CD4-positive, alpha-beta T cell (primary cell): ENCODE measurements around the gene FGFBP3. TPM values are rescaled to one million over a fixed set of nuclear protein-coding genes. Genes with fewer than 3 reads are reported as not detected.

Experiments used
- ATAC-seq: fragments of 200-7000 bp; cut with Tn5 transposase; one replicate; pipeline ENCODE4 v1.10.0; 2022; ENCODE audit warnings: mild to moderate bottlenecking; ENCODE audit not compliant: poor library complexity
- CTCF ChIA-PET: fragments of 350-600 bp; sonication (Branson Sonifier 250); formaldehyde crosslinking; loops from one replicate; lab custom pipeline; 2021; ENCODE audit warnings: antibody characterized with exemption, inconsistent platforms; lab: Charles Lee
- POLR2A ChIA-PET: fragments of 350-600 bp; sonication (Branson Sonifier 250); formaldehyde crosslinking; loops from one replicate; lab custom pipeline; 2021; ENCODE audit warnings: antibody characterized with exemption, inconsistent platforms; lab: Charles Lee
- DNase-seq, 14 experiments: peaks; one replicate each; pipeline ENCODE4 v3.0.0-alpha.2; 2013 to 2020; ENCODE audit warnings: mixed read lengths in 2 of 14
- H3K27ac ChIP-seq, 2 donors: one replicate each; pipeline versions ENCODE4 v1.5.1 to v1.7.0; 2013; ENCODE audit warnings: low read length in 2 of 2, low read depth in 1 of 2, mild to moderate bottlenecking in 1 of 2
- H3K27me3 ChIP-seq, 2 experiments: 1 replicate in 1 of 2; 2 replicates in 1 of 2; pipeline versions ENCODE4 v1.6.1 to v1.7.0; 2013; ENCODE audit warnings: low read length in 2 of 2, control low read depth in 1 of 2, mild to moderate bottlenecking in 1 of 2, moderate library complexity in 1 of 2; ENCODE audit not compliant: insufficient read depth in 2 of 2, control insufficient read depth in 1 of 2
- H3K36me3 ChIP-seq: one replicate; pipeline ENCODE4 v1.6.1; 2013; ENCODE audit warnings: low read length, control low read depth; ENCODE audit not compliant: insufficient read depth
- H3K4me1 ChIP-seq: one replicate; pipeline ENCODE4 v1.6.1; 2013; ENCODE audit warnings: low read length, control low read depth; ENCODE audit not compliant: insufficient read depth
- H3K4me3 ChIP-seq: one replicate; pipeline ENCODE4 v1.5.1; 2013; ENCODE audit warnings: mild to moderate bottlenecking, low read length, moderate library complexity
- H3K9me3 ChIP-seq, 2 experiments: 1 replicate in 1 of 2; 2 replicates in 1 of 2; pipeline versions ENCODE4 v1.6.1 to v1.7.0; 2013; ENCODE audit warnings: low read length in 2 of 2, mild to moderate bottlenecking in 2 of 2, control low read depth in 1 of 2, moderate library complexity in 1 of 2; ENCODE audit not compliant: control insufficient read depth in 1 of 2, insufficient read depth in 1 of 2
- H3K27ac Mint-ChIP-seq: one replicate; pipeline ENCODE4 v1.8.0; 2020; ENCODE audit warnings: mixed read lengths
- H3K27me3 Mint-ChIP-seq: one replicate; pipeline ENCODE4 v1.8.0; 2021; ENCODE audit warnings: mixed read lengths
- H3K36me3 Mint-ChIP-seq: one replicate; pipeline ENCODE4 v1.8.0; 2021; ENCODE audit warnings: low read depth, mixed read lengths
- H3K4me1 Mint-ChIP-seq: one replicate; pipeline ENCODE4 v1.8.0; 2021; ENCODE audit warnings: low read depth, mixed read lengths
- H3K4me3 Mint-ChIP-seq: one replicate; pipeline ENCODE4 v1.8.0; 2020; ENCODE audit warnings: mild to moderate bottlenecking, mixed read lengths
- H3K9me3 Mint-ChIP-seq: one replicate; pipeline ENCODE4 v1.8.0; 2020; ENCODE audit warnings: mixed read lengths
- intact Hi-C, 2 experiments: fragments of 100-400 bp; cut with DNase I in 1 of 2; cut with micrococcal nuclease in 1 of 2; formaldehyde crosslinking; loops; one replicate each; pipeline versions ENCODE4 v1.15.1 to v1.9.0; 2023 to 2025; cut with DNase I, micrococcal nuclease
- total RNA-seq, 174 experiments: library from RNA in 2 of 174; stranded (reverse) in 2 of 174; gene quantifications; one replicate each; pipeline ENCODE4 v1.2.3 and lab custom pipeline; 2021 to 2026
- TF ChIP-seq, protein P1 (sequence below): fragments of 200-600 bp; IDR thresholded peaks from one replicate; pipeline ENCODE4 v1.8.0; 2022; ENCODE audit warnings: antibody characterized with exemption, mild to moderate bottlenecking

Gene FGFBP3
- total RNA-seq, 2 experiments from 2014 or later, result 1.4 to 1.5 TPM

DNA sequence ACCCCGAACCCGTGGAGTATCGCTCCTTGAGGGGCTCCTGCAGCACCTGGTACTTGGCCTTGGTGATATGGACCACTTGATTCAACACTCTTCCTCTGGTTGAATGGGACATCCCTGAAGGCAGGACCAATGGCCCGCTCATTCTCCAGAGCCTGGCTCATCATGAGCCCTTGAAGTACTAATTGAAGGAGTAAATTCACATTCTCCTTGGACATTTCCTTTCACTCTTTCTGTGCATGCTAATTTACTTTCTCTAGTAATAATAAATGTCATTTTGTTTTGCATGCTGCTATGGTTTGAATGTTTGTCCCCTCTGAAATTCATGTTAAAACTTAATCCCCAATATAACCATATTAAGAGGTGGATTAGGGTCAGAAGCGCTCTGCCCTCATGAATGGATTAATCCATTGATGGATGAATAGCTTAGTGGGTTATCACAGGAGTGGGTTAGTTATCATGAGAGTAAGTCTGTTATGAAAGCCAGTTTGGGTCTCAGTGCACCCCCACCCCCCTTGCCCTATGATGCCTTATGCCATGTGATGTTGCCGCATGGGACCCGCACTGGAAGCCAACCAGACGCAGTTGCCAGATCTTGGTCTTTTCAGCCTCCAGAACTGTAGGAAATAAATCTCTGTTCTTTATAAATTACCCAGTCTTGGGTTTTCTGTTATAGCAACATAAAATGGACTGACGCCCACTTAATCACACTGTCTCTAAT lies 23.8 kb downstream of the FGFBP3 start:
- H3K36me3 ChIP-seq, result no peaks in the 10 kb centered on the region
- peaks cover 8% of the 10 kb centered on the region for H3K4me1 Mint-ChIP-seq
- CTCF ChIA-PET, result no interaction called here
- no peak overlapping the region for H3K27ac ChIP-seq
- peaks cover 9% of the 10 kb centered on the region for H3K4me1 ChIP-seq
- no peak for DNase-seq
- H3K9me3 ChIP-seq, result no peaks in the 10 kb centered on the region
- H3K36me3 Mint-ChIP-seq, result no peaks in the 10 kb centered on the region
- H3K9me3 Mint-ChIP-seq, result peaks cover 5% of the 10 kb centered on the region
- H3K27me3 Mint-ChIP-seq, result peaks cover 19% of the 10 kb centered on the region
- no peaks in the 10 kb centered on the region for H3K27me3 ChIP-seq
- no peak for ATAC-seq
- H3K4me3 ChIP-seq, result no peak overlapping the region
- H3K4me3 Mint-ChIP-seq, result no peak overlapping the region
- TF ChIP-seq, protein P1, sequence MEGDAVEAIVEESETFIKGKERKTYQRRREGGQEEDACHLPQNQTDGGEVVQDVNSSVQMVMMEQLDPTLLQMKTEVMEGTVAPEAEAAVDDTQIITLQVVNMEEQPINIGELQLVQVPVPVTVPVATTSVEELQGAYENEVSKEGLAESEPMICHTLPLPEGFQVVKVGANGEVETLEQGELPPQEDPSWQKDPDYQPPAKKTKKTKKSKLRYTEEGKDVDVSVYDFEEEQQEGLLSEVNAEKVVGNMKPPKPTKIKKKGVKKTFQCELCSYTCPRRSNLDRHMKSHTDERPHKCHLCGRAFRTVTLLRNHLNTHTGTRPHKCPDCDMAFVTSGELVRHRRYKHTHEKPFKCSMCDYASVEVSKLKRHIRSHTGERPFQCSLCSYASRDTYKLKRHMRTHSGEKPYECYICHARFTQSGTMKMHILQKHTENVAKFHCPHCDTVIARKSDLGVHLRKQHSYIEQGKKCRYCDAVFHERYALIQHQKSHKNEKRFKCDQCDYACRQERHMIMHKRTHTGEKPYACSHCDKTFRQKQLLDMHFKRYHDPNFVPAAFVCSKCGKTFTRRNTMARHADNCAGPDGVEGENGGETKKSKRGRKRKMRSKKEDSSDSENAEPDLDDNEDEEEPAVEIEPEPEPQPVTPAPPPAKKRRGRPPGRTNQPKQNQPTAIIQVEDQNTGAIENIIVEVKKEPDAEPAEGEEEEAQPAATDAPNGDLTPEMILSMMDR, result no peak
- intact Hi-C loops, result no loop called here
- no peak overlapping the region for H3K27ac Mint-ChIP-seq
- POLR2A ChIA-PET, result interaction anchor here (0.8 kb wide), 1 partner anchor 16 kb away, joined by 3 read pairs; no protein-coding TSS in a partner anchor

DNA sequence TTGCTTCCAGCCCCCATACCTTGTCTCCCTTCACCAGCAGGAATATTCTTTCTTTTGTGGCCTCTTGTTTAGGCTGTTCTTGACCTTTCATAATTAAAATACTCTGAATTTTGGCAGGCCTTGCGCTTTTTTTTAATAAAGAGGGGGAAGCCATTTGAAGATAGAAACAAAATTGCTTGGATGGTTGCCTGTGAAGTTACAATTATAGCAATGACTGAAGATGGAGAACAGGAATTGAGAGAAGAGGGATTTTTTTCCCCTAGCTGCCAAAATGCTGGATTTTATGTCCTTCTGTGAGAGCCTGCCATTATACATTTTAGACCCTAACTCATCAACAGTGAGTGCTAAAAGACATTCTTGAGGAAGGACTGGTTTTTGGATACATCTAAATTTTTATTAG lies 24.8 kb downstream of the FGFBP3 start:
- H3K4me3 ChIP-seq, result no peak overlapping the region
- no peaks in the 10 kb centered on the region for H3K36me3 ChIP-seq
- ATAC-seq (no peak), DNase-seq (no peak)
- no peaks in the 10 kb centered on the region for H3K9me3 ChIP-seq
- H3K27ac ChIP-seq, result no peak overlapping the region
- H3K4me1 ChIP-seq, result peaks cover 9% of the 10 kb centered on the region
- peaks cover 5% of the 10 kb centered on the region for H3K9me3 Mint-ChIP-seq
- H3K27me3 Mint-ChIP-seq, result peaks cover 12% of the 10 kb centered on the region
- no peaks in the 10 kb centered on the region for H3K27me3 ChIP-seq
- no peak overlapping the region for H3K4me3 Mint-ChIP-seq
- intact Hi-C loops, result no loop called here
- H3K27ac Mint-ChIP-seq, result no peak overlapping the region
- H3K4me1 Mint-ChIP-seq, result peaks cover 8% of the 10 kb centered on the region
- TF ChIP-seq, protein P1, result no peak
- POLR2A ChIA-PET, result interaction anchor here (0.8 kb wide), 1 partner anchor 15 kb away, joined by 3 read pairs; no protein-coding TSS in a partner anchor
- CTCF ChIA-PET, result no interaction called here
- no peaks in the 10 kb centered on the region for H3K36me3 Mint-ChIP-seq

GRCh38 chr10:91883549-91884444 lies 25.5 kb downstream of the FGFBP3 start:
- H3K27me3 ChIP-seq, result no peaks in the 10 kb centered on the region
- no peaks in the 10 kb centered on the region for H3K9me3 ChIP-seq
- Mint-ChIP-seq H3K27me3 (peaks cover 7% of the 10 kb centered on the region), H3K36me3 (no peaks in the 10 kb centered on the region), H3K4me3 (no peak overlapping the region), H3K27ac (no peak overlapping the region), H3K4me1 (peaks cover 8% of the 10 kb centered on the region), H3K9me3 (peaks cover 5% of the 10 kb centered on the region)
- POLR2A ChIA-PET, result no interaction called here
- H3K27ac ChIP-seq, result no peak overlapping the region
- no peak for DNase-seq
- peaks cover 9% of the 10 kb centered on the region for H3K4me1 ChIP-seq
- TF ChIP-seq, protein P1, result no peak
- intact Hi-C loops, result no loop called here
- H3K4me3 ChIP-seq, result no peak overlapping the region
- CTCF ChIA-PET, result no interaction called here
- no peak for ATAC-seq
- no peaks in the 10 kb centered on the region for H3K36me3 ChIP-seq
